ENCODE results near the gene NAP1L4.

NAP1L4 gene

GRCh38 chr11:2931420-2931746 is 60.7 kb downstream of the NAP1L4 start:
- H3K36me3 ChIP-seq (ENCODE audit: insufficient read depth, low read length) = no peaks in the 10 kb centered on the region
- H3K9ac ChIP-seq (ENCODE audit: low read length) = no peak overlapping the region
- H3K9me3 ChIP-seq (ENCODE audit: low read length) = no peaks in the 10 kb centered on the region
- H3K27ac ChIP-seq (ENCODE audit: low read depth, low read length) = no peak overlapping the region
- peaks cover 10% of the 10 kb centered on the region for H3K4me1 ChIP-seq (ENCODE audit: insufficient read depth, low read length)
- H3K4me3 ChIP-seq (ENCODE audit: low read depth in 1 of 2, low read length in 2 of 2) = no peak overlapping the region
- H3K27me3 ChIP-seq (ENCODE audit: control insufficient read depth in 1 of 2, insufficient read depth in 2 of 2, low read length in 2 of 2) = peaks cover 18 to 42% of the 10 kb centered on the region in 2 donors

DNA sequence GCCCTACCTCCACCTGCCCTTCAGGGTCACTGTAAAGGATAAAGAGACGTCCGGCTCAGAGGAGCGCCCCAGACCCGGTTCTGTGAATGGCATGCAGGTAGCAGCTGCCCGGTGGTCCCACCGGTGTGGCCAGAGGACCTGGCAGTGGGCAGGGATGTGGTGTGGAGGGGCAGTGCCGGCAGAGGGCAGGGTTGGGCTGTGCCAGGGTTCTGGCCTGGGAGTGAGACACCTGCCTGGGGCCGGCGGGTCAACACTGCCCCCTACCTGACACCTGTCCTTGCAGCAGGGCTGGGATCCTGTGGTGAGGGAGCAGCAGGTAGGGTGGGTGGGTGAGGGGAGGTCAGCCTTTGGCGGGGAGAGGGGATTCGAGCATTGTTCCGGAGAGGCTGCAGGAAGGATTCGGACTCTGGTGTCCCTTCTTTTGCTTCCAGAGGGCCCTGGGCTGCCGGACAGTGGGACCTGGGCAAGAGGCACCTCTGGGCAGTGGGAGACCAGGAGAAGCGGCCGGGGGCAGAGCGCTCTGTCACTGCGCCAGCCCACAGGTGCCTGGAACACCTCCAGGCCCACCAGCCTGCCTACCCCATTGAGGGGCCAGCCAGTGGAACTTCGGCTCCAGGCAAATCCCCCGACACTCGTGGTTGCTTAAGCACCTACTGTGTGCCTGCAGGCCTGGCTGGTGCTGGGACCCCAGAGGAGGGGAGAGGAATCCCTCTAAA is 61.3 kb downstream of the NAP1L4 start:
- Histone ChIP-seq H3K9me3 (ENCODE audit: low read length) (no peaks in the 10 kb centered on the region), H3K4me3 (ENCODE audit: low read depth in 1 of 2, low read length in 2 of 2) (peak overlapping the region; percentile 9 to 56), H3K27me3 (ENCODE audit: control insufficient read depth in 1 of 2, insufficient read depth in 2 of 2, low read length in 2 of 2) (peaks cover 18 to 42% of the 10 kb centered on the region in 2 donors), H3K4me1 (ENCODE audit: insufficient read depth, low read length) (peaks cover 10% of the 10 kb centered on the region), H3K36me3 (ENCODE audit: insufficient read depth, low read length) (no peaks in the 10 kb centered on the region), H3K9ac (ENCODE audit: low read length) (no peak overlapping the region), H3K27ac (ENCODE audit: low read depth, low read length) (no peak overlapping the region)

DNA sequence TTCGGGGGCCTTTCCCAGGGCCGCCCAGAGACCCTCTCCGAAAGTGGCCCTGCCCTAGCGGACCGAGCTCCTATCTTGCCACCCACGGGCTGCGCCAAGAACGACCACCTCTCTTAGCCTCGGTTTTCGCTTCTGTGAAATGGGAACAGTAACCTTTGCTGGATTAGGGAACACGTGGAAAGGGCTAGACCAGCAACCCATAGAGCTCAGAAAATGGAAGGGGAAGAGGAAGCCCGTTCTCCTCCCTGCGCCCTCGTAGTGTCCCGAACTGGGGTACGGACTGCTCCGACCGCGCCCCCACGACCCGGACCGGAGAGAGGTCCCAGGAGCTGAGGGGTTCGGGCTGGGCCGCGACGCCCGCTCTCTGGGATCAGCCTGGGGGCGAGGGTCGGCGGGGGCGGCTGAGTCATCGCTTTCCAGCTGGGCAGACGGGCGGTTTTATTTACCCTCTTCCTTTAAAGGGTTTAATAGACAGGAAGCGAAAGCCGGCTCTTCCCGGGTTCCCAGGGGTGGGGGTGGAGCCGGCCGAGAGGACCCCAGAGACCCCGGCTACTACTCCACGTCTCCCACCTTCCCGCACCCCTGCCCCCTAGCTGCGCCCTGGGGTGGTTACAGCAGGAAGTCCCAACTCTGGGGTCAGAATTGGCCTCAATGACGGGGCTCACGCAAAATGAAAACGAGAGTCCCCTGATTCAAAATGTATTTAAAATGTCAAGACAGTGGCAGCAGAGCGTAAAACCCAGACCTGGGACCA is 62.0 kb downstream of the NAP1L4 start:
- Histone ChIP-seq H3K9ac (ENCODE audit: low read length) (no peak overlapping the region), H3K27ac (ENCODE audit: low read depth, low read length) (no peak overlapping the region), H3K36me3 (ENCODE audit: insufficient read depth, low read length) (no peaks in the 10 kb centered on the region), H3K27me3 (ENCODE audit: control insufficient read depth in 1 of 2, insufficient read depth in 2 of 2, low read length in 2 of 2) (peaks cover 18 to 42% of the 10 kb centered on the region in 2 donors), H3K4me3 (ENCODE audit: low read depth in 1 of 2, low read length in 2 of 2) (peak overlapping the region; percentile 9 to 56), H3K4me1 (ENCODE audit: insufficient read depth, low read length) (peaks cover 10% of the 10 kb centered on the region), H3K9me3 (ENCODE audit: low read length) (no peaks in the 10 kb centered on the region)

- no peak overlapping the region for H3K9ac ChIP-seq (ENCODE audit: low read length)
- peaks cover 18 to 42% of the 10 kb centered on the region in 2 donors for H3K27me3 ChIP-seq (ENCODE audit: control insufficient read depth in 1 of 2, insufficient read depth in 2 of 2, low read length in 2 of 2)
- H3K4me1 ChIP-seq (ENCODE audit: insufficient read depth, low read length) = peaks cover 10% of the 10 kb centered on the region
- H3K4me3 ChIP-seq (ENCODE audit: low read depth in 1 of 2, low read length in 2 of 2) = peak overlapping the region; percentile 9 to 56
- no peaks in the 10 kb centered on the region for H3K9me3 ChIP-seq (ENCODE audit: low read length)
- no peak overlapping the region for H3K27ac ChIP-seq (ENCODE audit: low read depth, low read length)
- no peaks in the 10 kb centered on the region for H3K36me3 ChIP-seq (ENCODE audit: insufficient read depth, low read length)
Observed at GRCh38 chr11:2929531-2929949, 62.6 kb downstream of the NAP1L4 start.

GRCh38 chr11:2928605-2929530 is 63.3 kb downstream of the NAP1L4 start, which contains the start of gene PHLDA2:
PHLDA2 (minus strand) TSS chr11:2929420; CDS start chr11:2929364, 56 bp downstream.
- no peaks in the 10 kb centered on the region for H3K9me3 ChIP-seq (ENCODE audit: low read length)
- H3K9ac ChIP-seq (ENCODE audit: low read length) = no peak within 1 kb of the TSS
- peaks cover 10% of the 10 kb centered on the region for H3K4me1 ChIP-seq (ENCODE audit: insufficient read depth, low read length)
- peaks cover 18 to 42% of the 10 kb centered on the region in 2 donors for H3K27me3 ChIP-seq (ENCODE audit: control insufficient read depth in 1 of 2, insufficient read depth in 2 of 2, low read length in 2 of 2)
- no peak within 1 kb of the TSS for H3K27ac ChIP-seq (ENCODE audit: low read depth, low read length)
- peak within 1 kb of the TSS; percentile 47 to 56 for H3K4me3 ChIP-seq (ENCODE audit: low read depth in 1 of 2, low read length in 2 of 2)
- H3K36me3 ChIP-seq (ENCODE audit: insufficient read depth, low read length) = no peaks in the 10 kb centered on the region

- Histone ChIP-seq H3K27me3 (ENCODE audit: control insufficient read depth in 1 of 2, insufficient read depth in 2 of 2, low read length in 2 of 2) (peaks cover 18 to 42% of the 10 kb centered on the region in 2 donors), H3K4me1 (ENCODE audit: insufficient read depth, low read length) (peaks cover 10% of the 10 kb centered on the region), H3K4me3 (ENCODE audit: low read depth in 1 of 2, low read length in 2 of 2) (peak overlapping the region in 1 of 2 donors; percentile 32), H3K9me3 (ENCODE audit: low read length) (no peaks in the 10 kb centered on the region), H3K36me3 (ENCODE audit: insufficient read depth, low read length) (no peaks in the 10 kb centered on the region), H3K9ac (ENCODE audit: low read length) (no peak overlapping the region), H3K27ac (ENCODE audit: low read depth, low read length) (no peak overlapping the region)
Observed at GRCh38 chr11:2927851-2928604, 64.1 kb downstream of the NAP1L4 start.

DNA sequence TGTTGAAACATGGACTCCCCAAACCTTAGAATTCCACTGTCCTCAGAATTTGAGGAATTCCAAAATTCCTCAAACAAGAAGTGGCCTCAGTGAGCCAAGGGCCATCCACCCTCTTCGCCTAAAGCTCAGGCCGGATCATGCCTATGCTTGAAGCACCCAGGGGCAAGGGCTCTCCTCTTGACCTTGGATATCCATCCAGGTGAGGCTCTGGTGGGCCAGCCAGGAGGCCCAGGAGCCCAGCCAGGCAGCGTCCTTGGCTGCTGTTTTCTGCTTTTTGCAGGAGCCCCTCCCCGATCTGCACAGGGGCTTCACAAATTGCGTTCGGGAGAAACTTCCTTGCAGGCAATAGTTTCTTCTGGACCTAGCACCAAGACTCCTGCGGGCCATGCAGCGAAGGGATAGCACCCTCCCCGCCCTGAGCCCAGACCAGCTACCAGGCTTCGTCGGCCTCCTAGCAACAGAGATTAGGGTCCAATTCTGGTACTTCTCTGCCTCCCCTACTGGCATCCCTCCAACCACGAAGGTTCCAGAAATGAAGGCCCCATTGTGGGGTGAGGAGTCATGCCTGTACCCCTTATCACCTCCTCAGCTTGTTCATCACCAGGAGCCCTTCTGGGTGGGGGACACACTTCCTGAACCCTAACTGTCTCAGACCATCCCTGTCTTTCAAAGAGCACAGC is 64.9 kb downstream of the NAP1L4 start:
- H3K4me1 ChIP-seq (ENCODE audit: insufficient read depth, low read length) = peaks cover 10% of the 10 kb centered on the region
- H3K27me3 ChIP-seq (ENCODE audit: control insufficient read depth in 1 of 2, insufficient read depth in 2 of 2, low read length in 2 of 2) = peaks cover 18 to 42% of the 10 kb centered on the region in 2 donors
- H3K4me3 ChIP-seq (ENCODE audit: low read depth in 1 of 2, low read length in 2 of 2) = no peak overlapping the region
- no peaks in the 10 kb centered on the region for H3K9me3 ChIP-seq (ENCODE audit: low read length)
- H3K36me3 ChIP-seq (ENCODE audit: insufficient read depth, low read length) = no peaks in the 10 kb centered on the region
- no peak overlapping the region for H3K9ac ChIP-seq (ENCODE audit: low read length)
- no peak overlapping the region for H3K27ac ChIP-seq (ENCODE audit: low read depth, low read length)

GRCh38 chr11:2926611-2927051 is 65.5 kb downstream of the NAP1L4 start:
- Histone ChIP-seq H3K36me3 (ENCODE audit: insufficient read depth, low read length) (no peaks in the 10 kb centered on the region), H3K27me3 (ENCODE audit: control insufficient read depth in 1 of 2, insufficient read depth in 2 of 2, low read length in 2 of 2) (peaks cover 18 to 42% of the 10 kb centered on the region in 2 donors), H3K9ac (ENCODE audit: low read length) (no peak overlapping the region), H3K4me1 (ENCODE audit: insufficient read depth, low read length) (peaks cover 10% of the 10 kb centered on the region), H3K4me3 (ENCODE audit: low read depth in 1 of 2, low read length in 2 of 2) (no peak overlapping the region), H3K27ac (ENCODE audit: low read depth, low read length) (no peak overlapping the region), H3K9me3 (ENCODE audit: low read length) (no peaks in the 10 kb centered on the region)

DNA sequence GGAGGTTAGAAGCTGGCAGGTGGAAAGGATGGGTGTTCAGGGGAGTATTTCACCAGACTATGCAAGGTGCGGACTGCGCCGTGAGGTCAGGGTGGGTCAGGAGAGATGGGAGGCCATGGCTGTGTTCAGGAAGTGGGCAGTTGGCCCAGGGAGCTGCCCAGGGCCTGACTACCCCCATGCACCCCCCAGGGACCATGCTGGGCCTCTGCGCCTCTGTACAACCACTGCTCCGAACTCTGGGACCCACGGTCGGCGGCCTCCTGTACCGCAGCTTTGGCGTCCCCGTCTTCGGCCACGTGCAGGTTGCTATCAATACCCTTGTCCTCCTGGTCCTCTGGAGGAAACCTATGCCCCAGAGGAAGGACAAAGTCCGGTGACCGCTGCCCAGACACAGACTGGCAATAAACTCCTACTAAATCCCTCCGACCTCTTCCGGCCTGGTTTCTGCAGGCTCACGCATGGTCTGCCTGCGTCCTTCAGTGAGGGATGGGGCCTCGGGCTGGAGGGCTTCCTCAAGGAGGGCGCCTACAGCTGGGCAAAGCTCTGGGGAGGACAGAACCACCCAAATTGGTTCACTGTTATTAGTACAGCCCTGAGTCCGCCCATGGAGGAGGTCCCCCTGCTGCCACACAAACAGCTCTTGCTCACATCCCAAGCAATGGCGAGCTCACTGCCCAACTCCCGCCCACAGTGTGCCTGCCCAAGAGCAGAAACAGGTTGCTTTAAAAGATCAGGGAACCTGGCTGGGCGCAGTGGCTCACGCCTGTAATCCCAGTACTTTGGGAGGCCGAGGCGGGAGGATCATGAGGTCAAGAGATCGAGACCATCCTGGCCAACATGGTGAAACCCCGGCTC is 67.1 kb downstream of the NAP1L4 start:
- Histone ChIP-seq H3K9ac (ENCODE audit: low read length) (no peak overlapping the region), H3K9me3 (ENCODE audit: low read length) (no peaks in the 10 kb centered on the region), H3K36me3 (ENCODE audit: insufficient read depth, low read length) (no peaks in the 10 kb centered on the region), H3K4me3 (ENCODE audit: low read depth in 1 of 2, low read length in 2 of 2) (no peak overlapping the region), H3K4me1 (ENCODE audit: insufficient read depth, low read length) (peaks cover 4% of the 10 kb centered on the region), H3K27me3 (ENCODE audit: control insufficient read depth in 1 of 2, insufficient read depth in 2 of 2, low read length in 2 of 2) (peaks cover 18 to 34% of the 10 kb centered on the region in 2 donors), H3K27ac (ENCODE audit: low read depth, low read length) (no peak overlapping the region)
